Activated naive CD4-positive, alpha-beta T cell treated with anti-CD3 and anti-CD28 coated beads, Interleukin-2, amount 10 ng/mL, durations not matched to agents 7 days and 5 days (primary cell): ENCODE results near the gene FAIM2.
A peak's percentile ranks its signal among the peaks of the same experiment; 100 is the strongest.
"Not testable (repeated sequence)": the region's sequence is repeated elsewhere in the genome, so short reads cannot be mapped to it uniquely, and the experiment has no call there.

Experiments
- CTCF ChIA-PET: fragments of 350-600 bp; sonication (Branson Sonifier 250); formaldehyde crosslinking; loops from one replicate; lab custom pipeline; 2021; ENCODE audit warnings: antibody characterized with exemption; lab: Charles Lee
- DNase-seq: peaks from one replicate; pipeline ENCODE4 v3.0.0-alpha.2; 2020
- H3K27ac Mint-ChIP-seq: one replicate; pipeline ENCODE4 v1.8.0; 2021; ENCODE audit warnings: mild to moderate bottlenecking, moderate library complexity, mixed read lengths
- H3K27me3 Mint-ChIP-seq: one replicate; pipeline ENCODE4 v1.8.0; 2021; ENCODE audit warnings: mild to moderate bottlenecking, mixed read lengths
- H3K36me3 Mint-ChIP-seq: one replicate; pipeline ENCODE4 v1.8.0; 2021; ENCODE audit warnings: mixed read lengths
- H3K4me1 Mint-ChIP-seq: one replicate; pipeline ENCODE4 v1.8.0; 2021; ENCODE audit warnings: mixed read lengths
- H3K4me3 Mint-ChIP-seq: one replicate; pipeline ENCODE4 v1.8.0; 2021; ENCODE audit warnings: mild to moderate bottlenecking, moderate library complexity, mixed read lengths
- H3K9me3 Mint-ChIP-seq: one replicate; pipeline ENCODE4 v1.8.0; 2021; ENCODE audit warnings: mixed read lengths

The FAIM2 gene

GRCh38 chr12:49868952-49869815 lies 34.5 kb downstream of the FAIM2 start:
- no peak overlapping the region for H3K4me3 Mint-ChIP-seq
- H3K27ac Mint-ChIP-seq: no peak overlapping the region
- no peaks in the 10 kb centered on the region for H3K9me3 Mint-ChIP-seq
- peaks cover 51% of the 10 kb centered on the region for H3K27me3 Mint-ChIP-seq
- no peak for DNase-seq
- CTCF ChIA-PET: interaction anchor here (0.6 to 5.1 kb wide), 9 partner anchors 18 to 185 kb away, joined by 3 to 25 read pairs (median 4); partner anchors contain the start of gene FAIM2
- no peaks in the 10 kb centered on the region for H3K4me1 Mint-ChIP-seq
- no peaks in the 10 kb centered on the region for H3K36me3 Mint-ChIP-seq

GRCh38 chr12:49868449-49868848 lies 35.3 kb downstream of the FAIM2 start:
- Mint-ChIP-seq H3K4me1 (no peaks in the 10 kb centered on the region), H3K27ac (peak overlapping the region; percentile 14), H3K36me3 (no peaks in the 10 kb centered on the region), H3K27me3 (peaks cover 57% of the 10 kb centered on the region), H3K9me3 (no peaks in the 10 kb centered on the region), H3K4me3 (no peak overlapping the region)
- CTCF ChIA-PET: interaction anchor here (0.6 to 5.1 kb wide), 10 partner anchors 36 to 202 kb away, joined by 3 to 25 read pairs (median 6); partner anchors contain the start of gene FAIM2
- no peak for DNase-seq

- Mint-ChIP-seq H3K36me3 (no peaks in the 10 kb centered on the region), H3K27me3 (peaks cover 55% of the 10 kb centered on the region), H3K4me1 (no peaks in the 10 kb centered on the region), H3K27ac (no peak overlapping the region), H3K9me3 (no peaks in the 10 kb centered on the region), H3K4me3 (no peak overlapping the region)
- CTCF ChIA-PET: interaction anchor here (1.2 to 5.1 kb wide), 14 partner anchors 11 to 202 kb away, joined by 3 to 25 read pairs (median 4); partner anchors contain the start of gene FAIM2
- no peak for DNase-seq
Observed at GRCh38 chr12:49867570-49868341, 35.9 kb downstream of the FAIM2 start.

- H3K4me3 Mint-ChIP-seq: no peak overlapping the region
- no peaks in the 10 kb centered on the region for H3K36me3 Mint-ChIP-seq
- peak; percentile 80 for DNase-seq
- CTCF ChIA-PET: interaction anchor here (0.9 to 5.1 kb wide), 16 partner anchors 10 to 203 kb away, joined by 3 to 25 read pairs (median 4); no protein-coding TSS in a partner anchor
- H3K27me3 Mint-ChIP-seq: peaks cover 54% of the 10 kb centered on the region
- H3K27ac Mint-ChIP-seq: no peak overlapping the region
- no peaks in the 10 kb centered on the region for H3K9me3 Mint-ChIP-seq
- H3K4me1 Mint-ChIP-seq: no peaks in the 10 kb centered on the region
Observed at GRCh38 chr12:49866859-49867569, 36.7 kb downstream of the FAIM2 start.

- DNase-seq: no peak
- Mint-ChIP-seq H3K4me3 (no peak overlapping the region), H3K4me1 (no peaks in the 10 kb centered on the region), H3K9me3 (no peaks in the 10 kb centered on the region), H3K27ac (no peak overlapping the region), H3K27me3 (peaks cover 54% of the 10 kb centered on the region), H3K36me3 (no peaks in the 10 kb centered on the region)
- CTCF ChIA-PET: interaction anchor here (1.0 to 5.1 kb wide), 9 partner anchors 9 to 120 kb away, joined by 3 to 25 read pairs (median 5); no protein-coding TSS in a partner anchor
Observed at GRCh38 chr12:49865782-49866135, 37.9 kb downstream of the FAIM2 start.

GRCh38 chr12:49865109-49865781 lies 38.5 kb downstream of the FAIM2 start:
- H3K36me3 Mint-ChIP-seq: no peaks in the 10 kb centered on the region
- no peak overlapping the region for H3K27ac Mint-ChIP-seq
- peaks cover 54% of the 10 kb centered on the region for H3K27me3 Mint-ChIP-seq
- no peaks in the 10 kb centered on the region for H3K9me3 Mint-ChIP-seq
- H3K4me3 Mint-ChIP-seq: no peak overlapping the region
- CTCF ChIA-PET: interaction anchor here (1.0 to 5.1 kb wide), 6 partner anchors 9 to 102 kb away, joined by 3 to 25 read pairs (median 6); no protein-coding TSS in a partner anchor
- no peaks in the 10 kb centered on the region for H3K4me1 Mint-ChIP-seq
- no peak for DNase-seq

GRCh38 chr12:49864798-49865090 lies 39.0 kb downstream of the FAIM2 start:
- Mint-ChIP-seq H3K9me3 (no peaks in the 10 kb centered on the region), H3K36me3 (no peaks in the 10 kb centered on the region), H3K27me3 (peaks cover 51% of the 10 kb centered on the region), H3K4me1 (no peaks in the 10 kb centered on the region), H3K4me3 (no peak overlapping the region), H3K27ac (no peak overlapping the region)
- DNase-seq: no peak
- CTCF ChIA-PET: interaction anchor here (0.9 kb wide), 1 partner anchor 102 kb away, joined by 4 read pairs; no protein-coding TSS in a partner anchor

GRCh38 chr12:49863946-49864797 lies 39.5 kb downstream of the FAIM2 start:
- Mint-ChIP-seq H3K36me3 (no peaks in the 10 kb centered on the region), H3K27me3 (peaks cover 48% of the 10 kb centered on the region), H3K9me3 (no peaks in the 10 kb centered on the region), H3K27ac (no peak overlapping the region), H3K4me3 (no peak overlapping the region), H3K4me1 (no peaks in the 10 kb centered on the region)
- CTCF ChIA-PET: interaction anchor here (0.6 to 0.9 kb wide), 2 partner anchors 26 to 103 kb away, joined by 3 to 4 read pairs; no protein-coding TSS in a partner anchor
- DNase-seq: no peak

- H3K4me3 Mint-ChIP-seq, H3K36me3 Mint-ChIP-seq, H3K27ac Mint-ChIP-seq, CTCF ChIA-PET, DNase-seq, H3K4me1 Mint-ChIP-seq, H3K9me3 Mint-ChIP-seq: not testable (repeated sequence)
- H3K27me3 Mint-ChIP-seq: peaks cover 35% of the 10 kb centered on the region
Observed at GRCh38 chr12:49860921-49861320, 42.8 kb downstream of the FAIM2 start.

- CTCF ChIA-PET: interaction anchor here (0.9 to 1.7 kb wide), 3 partner anchors 9 to 11 kb away, joined by 4 to 5 read pairs (median 4); no protein-coding TSS in a partner anchor
- not testable (repeated sequence) for H3K4me3 Mint-ChIP-seq, H3K4me1 Mint-ChIP-seq
Observed at GRCh38 chr12:49855890-49856289, 47.8 kb downstream of the FAIM2 start.

GRCh38 chr12:49854976-49855375 lies 48.7 kb downstream of the FAIM2 start:
- no peak overlapping the region for H3K27ac Mint-ChIP-seq
- peaks cover 2% of the 10 kb centered on the region for H3K4me1 Mint-ChIP-seq
- no peak overlapping the region for H3K4me3 Mint-ChIP-seq
- H3K36me3 Mint-ChIP-seq: no peaks in the 10 kb centered on the region
- CTCF ChIA-PET: interaction anchor here (1.7 kb wide), 1 partner anchor 12 kb away, joined by 4 read pairs; no protein-coding TSS in a partner anchor
- H3K27me3 Mint-ChIP-seq: peaks cover 43% of the 10 kb centered on the region
- no peaks in the 10 kb centered on the region for H3K9me3 Mint-ChIP-seq
- DNase-seq: no peak

More at GRCh38 chr12:49855890-49856289, 47.8 kb downstream of the FAIM2 start:
- H3K9me3 Mint-ChIP-seq, H3K27ac Mint-ChIP-seq, H3K36me3 Mint-ChIP-seq, DNase-seq: not testable (repeated sequence)
- peaks cover 35% of the 10 kb centered on the region for H3K27me3 Mint-ChIP-seq

GRCh38 chr12:49853671-49854070 lies 50.0 kb downstream of the FAIM2 start:
- CTCF ChIA-PET: no interaction called here
- no peak for DNase-seq
- Mint-ChIP-seq H3K4me3 (no peak overlapping the region), H3K36me3 (no peaks in the 10 kb centered on the region), H3K4me1 (peaks cover 2% of the 10 kb centered on the region), H3K9me3 (no peaks in the 10 kb centered on the region), H3K27ac (no peak overlapping the region), H3K27me3 (peaks cover 50% of the 10 kb centered on the region)
